Muscle layer of duodenum (tissue), 2 donors: ENCODE measurements around the gene TRIM40.

ENCODE experiments used
- H3K27ac ChIP-seq: one replicate; pipeline ENCODE4 v1.7.0; 2013; ENCODE audit warnings: mild to moderate bottlenecking, low read length
- H3K27me3 ChIP-seq: one replicate; pipeline ENCODE4 v1.7.0; 2013; ENCODE audit warnings: low read depth, mild to moderate bottlenecking, control low read depth, low read length
- H3K36me3 ChIP-seq, 2 donors: one replicate each; pipeline ENCODE4 v1.7.0; 2013; ENCODE audit warnings: low read length in 2 of 2, control low read depth in 1 of 2, mild to moderate bottlenecking in 1 of 2; ENCODE audit not compliant: insufficient read depth in 2 of 2, control insufficient read depth in 1 of 2
- H3K4me1 ChIP-seq, 2 donors: one replicate each; pipeline ENCODE4 v1.7.0; 2013; ENCODE audit warnings: low read length in 2 of 2, mild to moderate bottlenecking in 2 of 2, control low read depth in 1 of 2, moderate library complexity in 1 of 2; ENCODE audit not compliant: insufficient read depth in 2 of 2, control insufficient read depth in 1 of 2
- H3K4me3 ChIP-seq, 2 donors: one replicate each; pipeline ENCODE4 v1.7.0; 2013; ENCODE audit warnings: low read length in 2 of 2, low read depth in 1 of 2, mild to moderate bottlenecking in 1 of 2
- H3K9me3 ChIP-seq, 2 donors: one replicate each; pipeline ENCODE4 v1.7.0; 2013; ENCODE audit warnings: low read length in 2 of 2, control low read depth in 1 of 2, mild to moderate bottlenecking in 1 of 2; ENCODE audit not compliant: control insufficient read depth in 1 of 2
- donor health status: healthy.

Gene TRIM40

GRCh38 chr6:30169658-30170614 lies 34.0 kb downstream of the TRIM40 start:
- Histone ChIP-seq H3K27ac (no peak overlapping the region), H3K36me3 (no peaks in the 10 kb centered on the region), H3K4me3 (no peak overlapping the region), H3K9me3 (no peaks in the 10 kb centered on the region), H3K27me3 (peaks cover 24% of the 10 kb centered on the region), H3K4me1 (peaks cover 0 to 12% of the 10 kb centered on the region in 2 donors)

GRCh38 chr6:30171677-30172471 lies 35.9 kb downstream of the TRIM40 start:
- Histone ChIP-seq H3K27me3 (peaks cover 28% of the 10 kb centered on the region), H3K4me3 (peak overlapping the region in 1 of 2 donors; percentile 37)

GRCh38 chr6:30172681-30173080 lies 36.7 kb downstream of the TRIM40 start:
- no peaks in the 10 kb centered on the region for H3K36me3 ChIP-seq
- no peak overlapping the region for H3K4me3 ChIP-seq
- H3K27ac ChIP-seq = no peak overlapping the region
- H3K9me3 ChIP-seq = no peaks in the 10 kb centered on the region
- H3K4me1 ChIP-seq = peaks cover 0 to 12% of the 10 kb centered on the region in 2 donors
- H3K27me3 ChIP-seq = peaks cover 28% of the 10 kb centered on the region

More at GRCh38 chr6:30171677-30172471, 35.9 kb downstream of the TRIM40 start:
- H3K4me1 ChIP-seq = peaks cover 0 to 12% of the 10 kb centered on the region in 2 donors
- no peaks in the 10 kb centered on the region for H3K9me3 ChIP-seq
- no peaks in the 10 kb centered on the region for H3K36me3 ChIP-seq
- no peak overlapping the region for H3K27ac ChIP-seq

- Histone ChIP-seq H3K27ac (no peak overlapping the region), H3K9me3 (no peaks in the 10 kb centered on the region), H3K4me1 (peaks cover 0 to 12% of the 10 kb centered on the region in 2 donors), H3K27me3 (peaks cover 24% of the 10 kb centered on the region), H3K4me3 (no peak overlapping the region), H3K36me3 (no peaks in the 10 kb centered on the region)
Observed at GRCh38 chr6:30175765-30176164, 39.8 kb downstream of the TRIM40 start.

GRCh38 chr6:30178837-30179236 lies 42.9 kb downstream of the TRIM40 start:
- Histone ChIP-seq H3K4me1 (no peaks in the 10 kb centered on the region), H3K9me3 (no peaks in the 10 kb centered on the region)

GRCh38 chr6:30180145-30180544 lies 44.2 kb downstream of the TRIM40 start:
- Histone ChIP-seq H3K27me3 (peaks cover 3% of the 10 kb centered on the region), H3K4me1 (no peaks in the 10 kb centered on the region), H3K27ac (no peak overlapping the region), H3K36me3 (peaks cover 8% of the 10 kb centered on the region in 2 donors), H3K4me3 (no peak overlapping the region), H3K9me3 (no peaks in the 10 kb centered on the region)

More at GRCh38 chr6:30178837-30179236, 42.9 kb downstream of the TRIM40 start:
- H3K27ac ChIP-seq = no peak overlapping the region
- peaks cover 4% of the 10 kb centered on the region for H3K27me3 ChIP-seq
- H3K36me3 ChIP-seq = no peaks in the 10 kb centered on the region
- no peak overlapping the region for H3K4me3 ChIP-seq

- Histone ChIP-seq H3K27ac (no peak overlapping the region), H3K9me3 (no peaks in the 10 kb centered on the region), H3K27me3 (no peaks in the 10 kb centered on the region), H3K4me3 (no peak overlapping the region), H3K36me3 (peaks cover 36 to 38% of the 10 kb centered on the region in 2 donors), H3K4me1 (no peaks in the 10 kb centered on the region)
Observed at GRCh38 chr6:30184417-30185031, 48.6 kb downstream of the TRIM40 start.

- Histone ChIP-seq H3K4me3 (no peak overlapping the region), H3K4me1 (no peaks in the 10 kb centered on the region), H3K27ac (no peak overlapping the region), H3K9me3 (no peaks in the 10 kb centered on the region), H3K36me3 (peaks cover 50 to 53% of the 10 kb centered on the region in 2 donors), H3K27me3 (no peaks in the 10 kb centered on the region)
Observed at GRCh38 chr6:30185846-30186484, 50.0 kb downstream of the TRIM40 start.

GRCh38 chr6:30188541-30188940 lies 52.6 kb downstream of the TRIM40 start:
- no peak overlapping the region for H3K4me3 ChIP-seq
- H3K36me3 ChIP-seq = peaks cover 62 to 65% of the 10 kb centered on the region in 2 donors
- no peaks in the 10 kb centered on the region for H3K9me3 ChIP-seq
- H3K27ac ChIP-seq = no peak overlapping the region
- no peaks in the 10 kb centered on the region for H3K27me3 ChIP-seq
- no peaks in the 10 kb centered on the region for H3K4me1 ChIP-seq

GRCh38 chr6:30192076-30192475 lies 56.1 kb downstream of the TRIM40 start:
- Histone ChIP-seq H3K4me1 (no peaks in the 10 kb centered on the region), H3K4me3 (no peak overlapping the region), H3K9me3 (no peaks in the 10 kb centered on the region), H3K36me3 (peaks cover 65 to 70% of the 10 kb centered on the region in 2 donors), H3K27ac (no peak overlapping the region), H3K27me3 (no peaks in the 10 kb centered on the region)
